NCI-H2196 treated with DMSO at 0.1 percent for 48 hours (cell line): ENCODE results near the gene SLC25A27.
A peak's percentile ranks its signal among the peaks of the same experiment; 100 is the strongest.
"Not testable (repeated sequence)": the region's sequence is repeated elsewhere in the genome, so short reads cannot be mapped to it uniquely, and the experiment has no call there.

Experiments used
- DNase-seq: peaks from one replicate; lab custom pipeline; 2025; ENCODE audit not compliant: unreplicated experiment; lab: John Stamatoyannopoulos, UW

The SLC25A27 gene, protein sequence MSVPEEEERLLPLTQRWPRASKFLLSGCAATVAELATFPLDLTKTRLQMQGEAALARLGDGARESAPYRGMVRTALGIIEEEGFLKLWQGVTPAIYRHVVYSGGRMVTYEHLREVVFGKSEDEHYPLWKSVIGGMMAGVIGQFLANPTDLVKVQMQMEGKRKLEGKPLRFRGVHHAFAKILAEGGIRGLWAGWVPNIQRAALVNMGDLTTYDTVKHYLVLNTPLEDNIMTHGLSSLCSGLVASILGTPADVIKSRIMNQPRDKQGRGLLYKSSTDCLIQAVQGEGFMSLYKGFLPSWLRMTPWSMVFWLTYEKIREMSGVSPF

DNA sequence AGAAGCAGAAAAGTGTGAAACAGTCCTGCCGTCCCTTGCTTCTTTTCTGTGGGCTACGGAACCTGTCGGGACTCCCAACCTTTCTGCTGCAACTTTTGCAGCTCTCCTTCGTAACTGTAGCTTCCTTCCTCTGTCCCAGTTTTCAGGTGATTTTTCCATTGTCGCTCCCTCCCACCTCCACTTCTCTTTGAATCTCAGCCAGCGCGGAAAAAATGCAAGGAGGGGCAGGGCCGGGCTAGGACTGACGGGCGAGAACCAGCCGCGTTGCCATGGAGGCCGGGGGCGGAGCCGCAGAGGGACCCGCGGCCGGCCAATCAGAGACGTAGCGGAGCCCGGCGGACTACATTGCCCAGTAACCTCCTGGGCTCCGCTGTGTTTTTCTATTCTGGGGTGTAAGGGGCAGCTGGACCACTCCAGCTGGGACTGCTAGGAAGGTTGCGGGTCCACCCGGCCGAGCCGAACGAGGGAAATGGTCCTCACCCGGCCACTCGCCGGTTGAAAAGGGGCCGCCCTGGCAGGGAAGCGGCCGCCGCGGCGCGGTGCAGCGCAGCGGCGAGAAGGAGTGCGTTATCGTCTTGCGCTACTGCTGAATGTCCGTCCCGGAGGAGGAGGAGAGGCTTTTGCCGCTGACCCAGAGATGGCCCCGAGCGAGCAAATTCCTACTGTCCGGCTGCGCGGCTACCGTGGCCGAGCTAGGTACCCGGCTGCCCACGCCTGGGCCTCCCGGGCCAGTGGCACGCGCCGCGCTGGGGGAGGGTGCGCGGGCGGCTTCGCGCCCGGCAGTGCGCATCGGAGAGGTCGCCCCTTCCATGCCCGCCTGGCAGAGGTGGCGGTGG, at the start of gene SLC25A27, which contains the start of gene CYP39A1:
Gene SLC25A27 (plus strand): TSS at position 373 of the 836 bp plus-strand sequence. CDS start 218 bp downstream, at position 591.
Gene CYP39A1 (minus strand): TSS at position 216 of the 836 bp plus-strand sequence. CDS start 236 bp downstream, outside the sequence.
- DNase-seq, result peak; percentile 75

DNA sequence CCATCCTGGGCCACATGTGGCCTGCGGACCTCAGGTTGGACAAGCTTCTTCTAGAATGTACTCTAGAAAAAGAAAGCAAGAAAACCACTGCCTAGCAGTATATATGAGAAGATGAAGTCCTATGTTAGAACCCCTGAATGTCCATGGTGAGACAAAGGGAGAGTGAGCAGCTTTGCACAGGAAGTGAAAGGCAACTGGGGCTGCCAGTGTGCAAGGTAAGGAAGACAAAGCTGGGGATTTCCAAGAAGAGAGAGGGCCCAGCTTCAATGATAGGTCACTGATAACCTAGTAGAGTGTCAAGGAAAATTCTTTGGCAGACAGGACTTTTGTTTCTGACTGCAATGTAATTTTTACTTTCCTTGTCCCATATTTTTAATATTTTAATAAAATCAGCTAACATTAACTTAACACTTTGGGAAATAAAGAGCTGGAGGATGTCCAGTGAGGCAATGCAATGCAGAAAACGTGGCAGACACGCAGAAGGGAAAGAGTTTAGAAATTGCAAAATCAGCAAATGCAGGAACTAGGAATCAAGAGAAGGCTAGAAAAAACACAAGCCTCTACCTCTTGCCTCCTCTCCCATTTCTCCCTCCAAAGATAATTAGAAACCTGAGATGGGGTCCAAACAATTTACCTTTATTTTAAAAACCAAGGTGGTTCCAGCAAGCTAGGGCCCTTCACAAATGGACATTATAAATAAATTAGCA, 47.5 kb upstream of the SLC25A27 start:
- DNase-seq, result no peak

DNA sequence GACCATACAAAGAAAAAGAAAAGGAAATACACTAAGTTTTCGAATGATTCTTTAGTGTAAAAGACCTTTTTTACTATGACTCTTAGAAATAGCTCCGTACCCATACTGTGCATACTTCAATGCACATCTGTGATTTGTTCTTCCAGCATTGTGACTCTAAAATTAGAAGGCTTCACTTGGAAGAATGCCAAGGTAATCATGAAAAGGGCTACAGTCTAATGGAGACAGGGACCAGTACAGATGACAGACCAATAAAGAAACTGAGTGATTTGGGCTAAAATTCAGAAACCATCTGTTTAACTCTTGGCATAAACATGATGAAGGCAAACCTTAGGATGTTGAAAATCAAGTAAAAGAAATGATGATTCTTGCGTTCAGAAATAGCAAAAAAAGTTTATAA, 46.4 kb upstream of the SLC25A27 start:
- DNase-seq, result no peak

DNA sequence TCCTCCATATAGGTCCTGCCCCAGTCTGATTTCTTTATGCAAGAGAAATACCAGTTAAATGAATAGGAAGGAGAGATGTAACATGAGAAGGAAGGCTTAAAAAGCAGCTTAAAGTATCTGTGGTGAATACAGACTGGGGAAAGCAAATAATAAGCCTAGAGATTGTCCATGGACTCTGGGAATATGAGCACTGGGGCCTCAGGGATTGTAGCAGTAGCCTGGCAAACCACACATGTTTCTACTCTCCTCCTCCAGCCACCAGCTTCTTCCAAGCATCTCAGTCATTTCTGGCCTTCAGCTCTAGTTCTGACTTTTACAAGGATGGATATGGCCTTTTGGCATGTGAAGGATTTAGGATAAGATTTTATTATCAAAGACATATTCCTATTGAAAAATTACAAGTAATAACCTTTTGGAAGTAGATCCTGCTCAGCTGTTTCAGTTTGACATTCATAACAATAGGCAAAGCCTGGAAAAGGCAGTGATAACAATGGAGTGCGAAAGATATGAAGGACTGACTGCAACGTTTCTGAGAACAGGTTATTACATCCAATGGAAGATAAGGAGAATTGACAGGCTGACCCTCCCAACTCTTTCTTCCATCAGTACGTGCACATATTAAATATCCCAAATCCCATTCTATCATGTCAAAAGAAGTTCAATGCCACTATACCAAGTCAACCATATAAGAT, 41.8 kb upstream of the SLC25A27 start:
- no peak for DNase-seq

DNA sequence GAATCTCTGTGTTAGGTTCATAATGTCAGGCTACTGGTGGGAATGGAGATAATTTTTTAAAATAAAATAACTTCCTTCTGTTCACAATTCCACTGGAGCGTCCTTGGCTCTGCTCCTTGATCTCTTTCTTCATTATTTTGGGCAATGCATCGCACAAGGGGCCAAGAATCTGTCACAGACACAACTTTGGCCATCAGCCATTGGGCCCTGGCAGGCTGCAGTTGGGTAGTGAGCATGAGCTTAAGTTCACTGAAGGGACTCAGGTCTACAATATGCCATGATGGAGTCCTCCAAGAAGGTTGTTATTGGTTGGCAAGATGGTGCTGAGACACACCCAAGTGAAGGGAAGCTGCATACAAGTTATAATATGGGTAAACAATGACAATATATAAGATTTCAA, 40.1 kb upstream of the SLC25A27 start:
- no peak for DNase-seq

DNA sequence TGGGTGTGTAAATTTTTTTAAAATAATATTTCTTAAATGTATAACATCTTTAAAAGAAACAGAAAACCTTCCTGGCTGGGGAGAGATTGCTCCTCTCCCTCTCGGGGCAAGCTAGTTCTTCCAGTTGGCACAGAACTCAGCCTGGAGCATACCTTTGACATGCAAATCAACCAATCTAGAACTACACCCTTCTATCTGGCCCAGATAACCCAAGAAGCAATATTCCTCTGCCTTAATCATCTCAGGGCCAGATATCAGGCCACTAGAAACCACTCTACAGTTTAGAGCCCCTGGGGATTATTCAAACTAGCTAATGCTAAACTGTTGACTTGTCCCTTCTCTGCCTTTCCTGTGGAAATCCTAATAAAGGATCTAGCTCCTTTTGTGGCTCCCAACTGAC, 34.0 kb upstream of the SLC25A27 start:
- no peak for DNase-seq

DNA sequence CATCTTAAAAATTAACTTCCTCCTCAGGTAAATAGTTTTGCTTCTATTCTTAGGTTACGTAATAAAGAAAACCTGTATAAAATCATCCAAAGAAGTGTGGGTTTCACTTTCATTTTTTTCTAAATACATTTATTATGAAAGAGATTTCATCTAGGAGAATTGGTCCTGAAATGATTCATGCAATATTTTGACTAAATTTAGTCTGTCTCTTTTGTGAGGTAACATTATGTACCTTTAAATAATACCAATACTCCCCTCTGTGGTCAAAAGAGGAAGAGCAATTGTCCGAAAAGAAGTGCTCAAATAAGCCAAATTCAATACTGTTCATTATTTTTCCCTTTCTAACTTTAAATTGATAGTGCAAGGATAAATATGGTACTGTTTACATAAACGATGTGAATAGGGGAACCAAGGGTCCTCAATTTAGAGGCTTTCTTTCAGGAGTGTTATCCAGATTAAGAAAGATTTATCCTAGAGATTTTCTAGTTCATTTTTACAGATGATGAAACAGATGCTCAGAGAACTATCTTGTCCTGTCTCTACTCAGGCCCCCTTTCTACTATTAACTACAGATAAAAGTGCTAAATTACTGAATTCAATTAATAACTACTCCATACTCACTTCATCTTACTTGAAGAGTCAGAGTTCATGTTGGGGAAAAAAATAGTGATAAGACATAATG, 26.4 kb upstream of the SLC25A27 start:
- DNase-seq, result no peak

DNA sequence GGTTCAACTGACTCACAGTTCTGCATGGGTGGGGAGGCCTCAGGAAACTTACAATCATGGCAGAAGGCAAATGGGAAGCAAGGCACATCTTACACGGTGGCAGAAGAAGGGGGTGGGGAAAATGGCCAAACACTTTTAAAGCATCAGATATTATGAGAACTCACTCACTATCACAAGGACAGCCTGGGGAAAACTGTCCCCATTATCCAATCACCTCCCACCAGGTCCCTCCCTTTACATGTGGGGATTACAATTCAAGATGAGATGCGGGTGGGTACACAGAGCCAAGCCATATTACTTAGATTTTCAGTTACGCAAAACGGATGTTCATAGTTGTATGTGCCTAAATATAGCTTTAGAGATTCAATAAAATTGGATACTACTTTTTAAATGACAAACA, 25.8 kb upstream of the SLC25A27 start:
- no peak for DNase-seq

DNA sequence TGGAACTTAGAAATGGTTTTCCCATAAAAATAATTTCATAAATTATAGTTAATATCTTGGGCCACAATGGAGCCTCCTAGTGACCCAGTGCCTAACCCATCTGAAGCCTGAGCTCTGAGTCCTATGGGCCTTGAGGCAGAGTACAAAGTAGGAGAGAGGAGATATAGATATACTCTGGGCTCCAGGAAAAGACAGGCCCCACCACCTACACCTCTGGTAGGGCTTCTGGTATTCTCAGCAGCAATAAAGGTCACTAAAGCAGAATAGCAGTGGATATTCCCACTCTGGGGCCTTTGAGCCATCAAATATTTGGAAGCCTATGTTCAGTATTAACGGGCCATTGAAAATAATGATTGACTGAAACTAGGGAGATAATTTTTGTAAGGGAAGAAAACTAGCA, 24.3 kb upstream of the SLC25A27 start:
- no peak for DNase-seq

DNA sequence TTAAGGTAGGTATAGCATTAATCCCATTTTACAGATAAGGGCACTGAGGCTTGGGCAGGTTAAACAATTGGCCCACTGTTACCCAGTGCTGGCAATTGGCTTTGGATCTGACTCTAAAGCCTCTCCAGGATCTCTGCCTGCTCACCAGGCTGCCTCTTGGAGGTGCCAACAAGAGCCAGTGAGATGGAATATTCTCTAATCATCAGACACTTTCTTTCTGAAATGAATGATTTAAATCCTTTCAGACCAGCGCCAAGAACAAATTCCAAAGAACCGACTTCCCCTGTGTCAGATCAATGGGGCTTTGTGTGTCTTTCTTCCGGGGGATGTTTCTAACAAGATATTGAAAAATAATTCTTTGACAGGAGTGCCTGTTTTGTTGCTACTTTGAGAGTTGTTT, 23.8 kb upstream of the SLC25A27 start:
- DNase-seq, result no peak

DNA sequence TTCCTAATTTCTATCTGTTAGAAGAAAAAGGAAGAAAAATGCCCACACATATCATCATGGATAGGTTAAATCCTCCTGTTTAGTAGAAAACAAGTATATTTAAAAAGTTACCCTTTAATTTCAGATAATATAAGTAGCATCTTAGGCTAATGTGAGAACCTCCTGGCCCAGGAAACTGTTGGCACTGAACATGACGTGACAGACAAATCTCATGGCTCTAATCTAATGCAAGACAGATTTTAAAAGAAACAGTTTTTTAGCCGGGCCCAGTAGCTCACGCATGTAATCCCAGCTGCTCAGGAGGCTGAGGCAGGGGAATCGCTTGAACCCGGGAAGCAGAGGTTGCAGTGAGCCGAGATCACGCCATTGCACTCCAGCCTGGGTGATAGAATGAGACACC, 23.1 kb upstream of the SLC25A27 start:
- no peak for DNase-seq

DNA sequence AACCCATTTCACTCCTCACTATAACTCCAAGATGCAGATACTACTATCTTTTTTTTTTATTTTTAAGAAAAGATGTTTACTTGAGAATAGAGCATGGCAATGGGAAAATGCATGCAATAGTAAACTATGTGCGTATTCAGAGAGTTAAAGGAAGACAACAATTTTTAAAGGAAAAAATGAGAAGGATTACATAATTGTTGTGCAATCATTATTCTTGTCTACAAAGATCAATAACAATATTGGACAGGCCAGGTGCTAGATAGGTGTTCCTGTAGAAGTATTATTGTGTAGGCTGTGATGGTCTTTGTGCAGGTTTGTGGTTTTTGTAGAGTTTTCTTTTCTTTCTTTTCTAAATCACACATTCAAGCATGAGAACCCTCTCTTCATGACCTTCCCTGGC, 20.7 kb upstream of the SLC25A27 start:
- no peak for DNase-seq

DNA sequence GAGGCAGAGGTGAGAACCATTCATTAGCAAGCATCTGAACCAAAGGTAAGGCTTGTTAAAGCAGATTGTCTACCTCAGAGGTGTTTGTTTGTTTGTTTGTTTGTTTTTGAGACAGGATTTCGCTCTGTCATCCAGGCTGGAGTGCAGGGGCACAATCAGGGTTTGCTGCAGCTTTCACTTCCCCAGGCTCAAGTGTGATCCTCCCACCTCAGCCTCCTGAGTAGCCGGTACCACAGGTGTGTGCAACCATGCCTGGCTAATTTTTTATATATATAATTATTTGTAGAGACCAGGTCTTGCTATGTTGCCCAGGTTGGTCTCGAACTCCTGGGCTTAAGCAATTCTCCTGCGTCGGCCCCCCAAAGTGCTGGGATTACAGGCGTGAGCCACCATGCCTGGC, 17.3 kb upstream of the SLC25A27 start:
- DNase-seq, result no peak

DNA sequence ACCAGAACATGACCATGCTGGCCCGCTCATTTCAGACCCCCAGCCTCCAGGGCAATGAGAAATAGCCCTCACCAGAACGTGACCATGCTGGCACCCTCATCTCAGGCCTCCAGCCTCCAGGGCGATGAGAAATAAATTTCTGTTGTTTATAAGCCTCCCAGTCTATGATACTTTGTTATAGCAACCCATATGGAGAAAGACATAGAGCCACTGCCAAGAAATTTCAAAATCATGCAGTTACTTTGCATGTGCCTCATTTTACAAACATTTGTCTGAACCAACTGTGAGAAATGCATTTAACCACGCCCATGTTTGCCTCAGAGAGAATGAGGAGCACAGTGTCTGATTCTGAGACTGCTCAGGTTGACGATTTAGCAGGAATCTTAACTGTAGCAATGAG, 15.6 kb upstream of the SLC25A27 start:
- DNase-seq, result no peak

DNA sequence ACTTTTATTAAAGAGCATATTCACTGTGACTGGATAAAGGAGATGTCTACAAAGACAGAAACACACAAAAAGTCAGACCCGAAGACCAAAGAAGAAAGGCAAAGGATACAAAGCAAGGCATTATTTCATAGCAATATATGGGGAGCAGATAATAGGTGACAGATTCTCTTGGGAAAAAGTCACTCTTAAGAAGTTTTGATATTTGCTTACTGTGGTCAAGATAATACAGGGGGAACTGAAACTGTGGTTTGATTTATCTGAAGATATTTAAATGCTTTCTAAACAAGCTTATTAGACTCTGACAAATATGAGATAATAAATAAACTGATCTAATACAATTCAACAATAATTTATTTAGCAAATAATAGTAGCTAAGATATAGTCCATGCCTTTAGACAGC, 14.8 kb upstream of the SLC25A27 start:
- DNase-seq, result no peak

DNA sequence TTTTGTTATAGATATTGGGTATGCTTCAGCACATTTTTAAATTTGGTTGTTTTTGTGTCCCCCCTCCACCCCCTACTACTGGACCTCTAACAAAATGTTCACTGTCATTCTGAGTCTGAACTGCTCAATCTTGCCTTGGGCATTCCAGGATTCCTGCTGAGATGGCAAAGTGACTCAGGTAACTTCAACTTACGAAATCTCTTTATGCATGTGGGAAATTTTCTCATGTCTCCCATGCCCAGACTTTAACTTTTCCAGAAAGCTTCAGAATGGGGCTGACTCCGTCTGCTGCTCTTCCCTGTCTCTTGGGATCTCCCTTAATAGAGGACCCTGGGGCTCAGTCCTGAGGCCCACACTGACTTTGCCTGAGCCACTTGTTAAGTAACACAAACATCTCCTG, 14.1 kb upstream of the SLC25A27 start:
- DNase-seq, result no peak

DNA sequence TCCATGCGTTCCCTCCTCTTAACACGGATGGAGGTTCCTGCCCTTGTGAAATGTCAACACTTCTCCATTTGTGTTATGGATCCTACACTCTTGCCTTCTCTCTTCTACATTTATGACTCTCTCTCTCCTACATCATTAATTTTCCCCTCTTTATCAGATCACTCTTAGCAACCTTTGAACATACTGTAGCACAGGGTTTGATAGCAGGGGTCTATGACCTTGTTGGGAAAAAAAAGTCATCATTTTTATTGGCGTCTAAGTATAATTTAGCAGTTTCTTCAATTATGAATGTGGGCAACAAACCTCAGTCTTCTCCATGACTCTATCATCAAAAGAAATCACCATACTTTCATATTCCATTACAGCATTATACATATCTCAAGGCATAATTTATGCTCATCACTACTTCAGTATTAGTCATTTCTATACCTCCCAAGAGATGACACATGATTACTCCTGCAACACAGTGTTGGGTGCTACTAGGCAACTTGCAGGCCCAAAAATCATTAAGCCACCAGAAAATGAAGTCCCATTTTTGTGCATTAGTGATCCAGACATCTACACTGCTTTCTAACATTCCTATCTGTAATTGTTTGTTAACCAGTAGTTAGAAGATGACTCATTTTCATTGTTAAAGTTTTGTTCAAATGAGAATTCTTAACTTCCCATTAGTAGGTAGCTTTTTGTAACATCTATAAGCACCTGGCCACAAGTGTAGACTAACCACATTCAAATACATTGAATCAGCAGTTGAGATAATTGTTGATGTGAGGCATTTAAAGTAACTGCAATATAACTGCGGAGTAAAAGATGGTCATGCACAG, 9.6 kb upstream of the SLC25A27 start:
- DNase-seq, result no peak

DNA sequence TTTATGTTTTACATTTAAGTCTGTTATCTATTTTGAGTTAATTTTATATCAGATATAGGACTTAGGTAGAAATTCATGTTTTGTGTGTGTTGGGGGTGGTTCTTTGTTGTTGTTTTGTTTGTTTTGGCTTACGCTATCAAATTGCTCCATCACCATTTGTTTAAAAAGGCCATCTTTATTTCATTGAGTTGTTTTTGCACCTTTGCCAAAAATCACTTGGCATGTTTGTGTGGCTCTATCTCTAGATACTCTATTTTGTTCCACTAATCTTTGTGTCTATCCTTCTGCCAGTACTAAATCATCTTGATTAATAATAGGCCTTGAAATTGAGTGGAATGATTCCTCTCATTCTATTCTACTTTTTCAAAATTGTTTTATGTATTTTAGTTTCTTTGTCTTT, 7.5 kb upstream of the SLC25A27 start:
- DNase-seq, result no peak

DNA sequence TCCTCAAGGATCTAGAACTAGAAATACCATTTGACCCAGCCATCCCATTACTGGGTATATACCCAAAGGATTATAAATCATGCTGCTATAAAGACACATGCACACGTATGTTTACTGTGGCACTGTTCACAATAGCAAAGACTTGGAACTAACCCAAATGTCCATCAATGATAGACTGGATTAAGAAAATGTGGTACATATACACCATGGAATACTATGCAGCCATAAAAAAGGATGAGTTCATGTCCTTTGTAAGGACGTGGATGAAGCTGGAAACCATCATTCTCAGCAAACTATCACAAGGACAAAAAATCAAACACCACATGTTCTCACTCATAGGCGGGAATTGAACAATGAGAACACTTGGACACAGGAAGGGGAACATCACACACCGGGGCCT, 4.7 kb upstream of the SLC25A27 start:
- DNase-seq, result not testable (repeated sequence)
